HG03108 (cell line): ENCODE measurements around the gene VAMP1.
"Not testable (repeated sequence)": the region's sequence is repeated elsewhere in the genome, so short reads cannot be mapped to it uniquely, and the experiment has no call there.

Experiments used
- ATAC-seq: cut with Tn5 transposase; IDR thresholded peaks from one replicate; pipeline ENCODE4 v1.9.1; 2021; ENCODE audit warnings: moderate library complexity; ENCODE audit not compliant: unreplicated experiment

VAMP1 gene

DNA sequence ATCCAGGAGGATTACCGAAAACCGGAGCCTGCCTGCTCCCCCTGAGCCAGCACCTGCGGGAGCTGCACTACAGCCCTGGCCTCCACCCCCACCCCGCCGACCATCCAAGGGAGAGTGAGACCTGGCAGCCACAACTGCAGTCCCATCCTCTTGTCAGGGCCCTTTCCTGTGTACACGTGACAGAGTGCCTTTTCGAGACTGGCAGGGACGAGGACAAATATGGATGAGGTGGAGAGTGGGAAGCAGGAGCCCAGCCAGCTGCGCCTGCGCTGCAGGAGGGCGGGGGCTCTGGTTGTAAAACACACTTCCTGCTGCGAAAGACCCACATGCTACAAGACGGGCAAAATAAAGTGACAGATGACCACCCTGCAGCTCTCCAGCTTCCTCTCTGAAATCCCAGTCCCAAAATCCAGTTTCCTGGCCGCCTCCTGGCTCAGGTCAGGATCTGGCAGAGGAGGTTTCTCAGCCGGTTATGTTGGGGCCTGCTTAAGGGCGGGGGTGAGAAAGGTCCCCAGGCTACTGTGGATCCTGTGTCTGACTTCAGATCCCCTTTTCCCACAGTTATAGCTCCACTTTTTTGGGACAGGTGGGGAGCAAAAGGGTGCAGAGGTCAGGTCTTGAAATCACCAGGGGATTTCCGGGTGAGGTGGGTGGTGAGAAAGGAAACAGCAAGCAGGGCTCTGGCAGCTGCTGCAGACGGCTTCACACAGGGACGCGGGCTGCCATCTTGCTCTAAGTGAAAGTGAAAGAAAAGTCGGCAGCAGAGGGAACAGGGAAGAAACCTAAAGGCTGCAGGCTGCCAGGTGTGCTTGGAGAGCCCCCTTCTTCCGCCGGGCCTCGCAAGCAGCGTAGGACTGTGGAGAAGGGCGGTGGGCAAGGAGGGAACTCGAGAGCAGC, 18.9 kb downstream of the VAMP1 start, which contains the start of gene TAPBPL:
TAPBPL (plus strand) TSS at position 695 of the 897 bp plus-strand sequence. CDS start 207 bp downstream, outside the sequence.
- ATAC-seq = peak; percentile 60

DNA sequence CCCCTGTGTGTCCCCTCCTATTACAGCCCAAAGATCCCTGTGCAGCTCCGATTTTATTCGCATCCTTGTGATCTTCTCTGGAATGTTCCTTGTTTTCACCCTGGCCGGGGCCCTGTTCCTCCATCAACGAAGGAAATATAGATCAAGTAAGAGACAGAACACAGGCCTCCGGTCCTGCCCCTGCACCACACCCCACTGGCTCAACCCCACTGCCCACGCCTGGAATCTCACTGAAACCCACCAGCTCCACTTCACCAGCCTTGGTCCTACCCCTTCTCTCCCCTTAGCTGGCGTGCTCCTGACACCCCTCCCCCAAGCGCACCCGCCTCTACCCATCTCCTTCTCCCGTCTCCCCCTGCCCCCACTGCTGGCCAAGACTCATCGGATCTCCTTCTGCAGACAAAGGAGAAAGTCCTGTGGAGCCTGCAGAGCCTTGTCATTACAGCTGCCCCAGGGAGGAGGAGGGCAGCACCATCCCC, 19.6 kb downstream of the VAMP1 start:
- ATAC-seq = no peak

DNA sequence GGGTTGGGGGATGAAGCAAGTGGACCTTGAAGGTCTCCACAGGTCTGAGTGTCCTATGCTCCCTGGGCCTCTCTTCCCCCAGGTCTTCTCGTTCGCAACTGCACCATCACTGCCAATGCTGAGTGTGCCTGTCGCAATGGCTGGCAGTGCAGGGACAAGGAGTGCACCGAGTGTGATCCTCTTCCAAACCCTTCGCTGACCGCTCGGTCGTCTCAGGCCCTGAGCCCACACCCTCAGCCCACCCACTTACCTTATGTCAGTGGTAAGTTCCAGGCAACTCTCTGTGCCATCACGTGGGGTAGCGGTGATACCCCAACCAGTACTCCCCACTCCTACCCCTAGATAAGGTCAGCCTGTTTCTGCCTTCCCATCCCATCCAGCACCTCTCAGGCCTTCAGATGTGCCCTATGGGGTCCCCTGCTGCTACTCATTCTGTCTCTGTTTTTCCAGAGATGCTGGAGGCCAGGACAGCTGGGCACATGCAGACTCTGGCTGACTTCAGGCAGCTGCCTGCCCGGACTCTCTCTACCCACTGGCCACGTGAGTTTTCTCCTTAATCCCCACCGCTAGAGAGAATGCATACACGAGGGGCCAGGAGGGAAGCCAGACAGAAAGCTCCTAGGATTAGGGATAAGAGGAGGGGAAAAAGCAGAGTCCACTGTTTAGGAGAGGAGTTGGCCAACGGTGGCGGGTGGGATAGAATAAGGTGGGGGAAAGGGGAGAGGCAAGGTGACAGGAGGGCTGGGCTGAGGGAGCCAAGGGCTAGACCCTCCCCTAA, 20.2 kb downstream of the VAMP1 start:
- ATAC-seq = no peak

DNA sequence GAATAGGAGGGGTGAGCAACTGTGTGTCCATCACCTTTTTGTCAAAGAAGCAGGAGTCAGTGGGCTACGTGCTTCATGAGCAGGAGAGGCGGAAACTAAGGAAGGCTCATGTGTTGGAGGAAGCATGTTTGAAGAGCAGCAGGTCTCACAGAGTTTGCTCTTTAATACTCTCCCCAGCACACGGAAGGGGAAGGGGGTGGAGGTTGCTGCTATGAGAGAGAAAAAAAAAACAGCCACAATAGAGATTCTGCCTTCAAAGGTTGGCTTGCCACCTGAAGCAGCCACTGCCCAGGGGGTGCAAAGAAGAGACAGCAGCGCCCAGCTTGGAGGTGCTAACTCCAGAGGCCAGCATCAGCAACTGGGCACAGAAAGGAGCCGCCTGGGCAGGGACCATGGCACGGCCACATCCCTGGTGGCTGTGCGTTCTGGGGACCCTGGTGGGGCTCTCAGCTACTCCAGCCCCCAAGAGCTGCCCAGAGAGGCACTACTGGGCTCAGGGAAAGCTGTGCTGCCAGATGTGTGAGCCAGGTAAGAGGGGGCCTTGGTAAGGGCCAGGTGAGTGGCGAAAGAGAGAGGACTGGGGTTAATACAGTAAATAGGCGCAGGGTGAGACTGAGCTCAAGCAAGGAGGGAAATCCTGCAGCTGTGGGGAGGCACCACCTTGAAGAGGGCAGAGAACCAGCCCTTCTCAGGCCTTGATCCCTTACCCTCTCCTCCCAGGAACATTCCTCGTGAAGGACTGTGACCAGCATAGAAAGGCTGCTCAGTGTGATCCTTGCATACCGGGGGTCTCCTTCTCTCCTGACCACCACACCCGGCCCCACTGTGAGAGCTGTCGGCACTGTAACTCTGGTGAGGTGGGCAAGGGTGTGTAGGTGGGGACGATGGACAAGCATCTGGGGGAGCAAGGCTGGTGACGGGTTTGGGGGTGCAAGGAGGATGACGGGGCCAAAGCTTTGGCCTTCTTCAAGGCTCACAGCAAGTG, 25.5 kb downstream of the VAMP1 start, which contains the start of gene CD27:
CD27 (plus strand) TSS at position 252 of the 985 bp plus-strand sequence; CDS start at position 393, 141 bp downstream.
- no peak for ATAC-seq

DNA sequence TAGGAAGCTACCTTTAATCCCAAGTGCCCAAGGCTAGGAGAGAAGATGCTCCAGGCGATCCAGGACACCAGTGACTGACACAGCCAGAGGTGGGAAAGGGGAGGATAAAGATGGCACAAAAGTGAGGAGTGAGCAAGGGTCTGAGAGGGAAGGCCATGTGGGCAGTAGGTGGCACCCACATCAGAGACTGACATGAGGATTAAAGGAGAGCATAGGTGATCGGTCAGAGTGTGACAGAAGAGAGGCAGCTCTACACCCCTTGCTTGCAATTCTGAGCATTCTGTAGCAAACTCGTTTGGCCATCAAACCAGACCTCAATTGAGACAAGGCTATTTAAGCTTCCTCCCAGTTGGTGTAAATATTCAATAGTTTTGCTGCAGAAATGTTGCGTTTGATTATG, 26.4 kb downstream of the VAMP1 start:
- no peak for ATAC-seq

DNA sequence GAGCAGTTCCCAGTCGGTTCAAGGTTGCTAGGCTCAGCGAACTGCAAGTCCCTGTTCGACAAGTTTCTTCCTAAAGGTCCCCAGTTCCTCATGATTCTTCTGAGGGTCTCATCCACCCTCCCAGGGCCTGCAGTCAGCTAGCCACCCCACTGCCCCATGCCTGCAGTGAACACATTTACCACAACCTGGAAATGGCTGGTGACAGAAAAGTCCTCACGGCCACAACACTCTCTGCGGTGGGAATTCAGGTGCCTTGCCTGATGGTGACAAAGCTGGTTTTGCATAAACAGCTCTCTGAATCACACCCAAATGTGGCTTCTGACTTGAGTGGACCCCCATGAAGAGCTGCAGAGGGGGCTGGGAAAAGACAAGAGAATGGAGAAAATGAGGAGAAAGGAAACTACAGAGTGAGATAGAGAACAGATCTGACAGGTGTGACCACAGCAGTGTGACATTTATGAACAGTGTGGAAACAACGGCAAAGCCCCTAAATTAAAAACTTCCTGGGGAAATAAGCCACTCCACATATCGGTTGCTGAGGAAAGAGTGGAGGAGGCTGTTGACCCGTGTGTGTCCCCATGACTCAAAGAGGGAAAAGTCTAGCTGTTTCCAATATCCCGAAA, 27.0 kb downstream of the VAMP1 start:
- peak; percentile 35 for ATAC-seq

DNA sequence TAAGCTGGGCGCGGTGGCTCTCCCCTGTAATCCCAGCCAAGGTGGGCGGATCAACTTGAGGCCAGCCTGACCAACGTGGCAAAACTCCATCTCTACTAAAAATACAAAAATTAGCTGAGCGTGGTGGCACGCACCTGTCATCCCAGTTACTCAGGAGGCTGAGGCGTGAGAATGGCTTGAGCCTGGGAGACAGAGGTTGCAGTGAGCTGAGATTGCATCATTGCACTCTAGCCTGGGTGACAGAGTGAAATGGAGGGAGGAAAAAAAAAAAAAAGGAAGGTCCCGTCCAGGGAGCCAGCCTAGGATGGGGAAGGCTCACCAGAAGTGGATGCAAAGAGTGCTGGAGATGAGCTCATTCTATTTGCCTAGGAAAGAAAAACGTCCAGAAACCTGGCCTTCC, 27.6 kb downstream of the VAMP1 start:
- ATAC-seq = no peak

DNA sequence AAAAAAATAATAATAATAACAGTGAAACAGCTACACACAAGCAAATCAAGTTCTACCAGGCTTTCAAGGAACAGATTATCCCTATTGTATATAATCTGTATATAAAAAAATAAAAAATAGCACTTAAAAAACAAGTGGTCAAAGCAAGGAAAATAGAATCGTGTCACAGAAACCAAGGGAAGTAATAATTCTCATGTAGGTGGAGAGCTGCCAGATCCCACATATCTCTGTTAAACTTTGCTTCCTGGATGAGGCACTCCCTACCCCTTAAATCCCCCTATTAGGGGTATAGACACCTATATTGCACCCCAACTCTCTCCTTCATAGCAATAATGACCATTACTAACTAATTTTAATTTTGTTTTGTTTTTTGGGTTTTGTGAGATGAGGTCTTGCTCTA, 30.1 kb downstream of the VAMP1 start:
- ATAC-seq = no peak

DNA sequence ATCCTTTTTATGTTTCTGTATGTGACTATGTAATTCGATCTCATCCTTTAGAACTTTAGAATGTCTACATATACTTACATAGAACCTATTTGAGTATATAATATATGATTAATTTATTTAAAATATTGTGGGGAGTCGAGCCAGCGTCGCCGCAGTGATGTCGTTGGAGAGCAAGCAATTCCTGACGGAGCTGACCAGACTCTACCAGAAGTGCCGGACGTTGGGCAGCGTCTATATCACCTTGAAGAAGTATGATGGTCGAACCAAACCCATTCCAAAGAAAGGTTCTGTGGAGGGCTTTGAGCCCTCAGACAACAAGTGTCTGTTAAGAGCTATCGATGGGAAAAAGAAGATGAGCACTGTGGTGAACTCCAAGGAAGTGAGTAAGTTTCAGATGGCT, 32.1 kb downstream of the VAMP1 start:
- no peak for ATAC-seq

DNA sequence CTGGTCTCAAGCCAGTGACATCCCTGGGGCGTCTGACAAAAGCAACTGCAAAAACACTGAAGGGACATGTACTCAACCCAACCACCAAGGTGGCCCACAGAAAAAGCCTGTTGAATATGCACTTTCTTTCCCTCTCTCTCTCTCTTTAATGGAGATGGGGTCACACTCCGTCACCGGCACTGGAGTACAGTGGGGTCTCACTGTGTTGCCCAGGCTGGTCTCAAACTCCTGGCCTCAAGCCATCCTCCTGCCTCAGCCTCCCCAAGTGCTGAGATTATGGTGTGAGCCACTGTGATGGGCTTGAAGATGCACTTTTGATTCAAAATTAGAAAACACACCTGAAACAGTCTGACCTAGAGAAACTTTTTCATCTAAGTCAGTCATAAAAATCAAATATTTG, 32.9 kb downstream of the VAMP1 start:
- no peak for ATAC-seq

DNA sequence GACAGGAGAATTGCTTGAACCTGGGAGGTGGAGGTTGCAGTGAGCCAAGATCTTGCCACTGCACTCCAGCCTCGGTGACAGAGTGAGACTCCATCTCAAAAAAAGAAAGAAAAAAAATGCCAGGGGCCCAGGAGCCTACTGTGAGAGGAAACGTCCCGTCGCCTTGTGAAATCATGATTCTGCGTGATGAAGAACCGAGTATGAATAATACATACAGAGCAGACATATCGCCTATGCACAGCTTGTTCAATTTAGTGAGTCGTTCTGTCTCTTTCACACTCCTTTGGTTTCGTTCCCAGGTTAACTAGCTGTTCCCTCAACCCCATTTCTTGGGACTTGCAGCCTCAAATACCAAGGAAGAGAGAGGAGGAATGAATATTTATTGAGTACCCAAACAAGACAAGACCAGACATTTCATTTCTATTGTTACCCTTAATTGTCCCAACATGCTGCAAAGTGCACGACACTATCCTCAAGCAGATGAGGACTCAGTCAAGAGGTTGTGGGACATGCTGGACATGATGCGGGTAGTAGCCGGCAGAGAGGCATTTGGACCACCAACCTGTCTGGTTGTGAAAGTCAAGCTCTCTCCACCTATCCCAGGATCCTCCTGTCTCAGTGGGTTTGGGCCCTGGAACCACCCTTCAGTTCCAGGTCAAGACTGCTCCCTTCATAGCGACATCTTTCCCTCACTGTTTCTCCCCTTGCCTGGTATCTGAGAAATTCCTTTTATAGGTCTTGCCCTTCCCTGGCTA, 34.3 kb downstream of the VAMP1 start:
- no peak for ATAC-seq

DNA sequence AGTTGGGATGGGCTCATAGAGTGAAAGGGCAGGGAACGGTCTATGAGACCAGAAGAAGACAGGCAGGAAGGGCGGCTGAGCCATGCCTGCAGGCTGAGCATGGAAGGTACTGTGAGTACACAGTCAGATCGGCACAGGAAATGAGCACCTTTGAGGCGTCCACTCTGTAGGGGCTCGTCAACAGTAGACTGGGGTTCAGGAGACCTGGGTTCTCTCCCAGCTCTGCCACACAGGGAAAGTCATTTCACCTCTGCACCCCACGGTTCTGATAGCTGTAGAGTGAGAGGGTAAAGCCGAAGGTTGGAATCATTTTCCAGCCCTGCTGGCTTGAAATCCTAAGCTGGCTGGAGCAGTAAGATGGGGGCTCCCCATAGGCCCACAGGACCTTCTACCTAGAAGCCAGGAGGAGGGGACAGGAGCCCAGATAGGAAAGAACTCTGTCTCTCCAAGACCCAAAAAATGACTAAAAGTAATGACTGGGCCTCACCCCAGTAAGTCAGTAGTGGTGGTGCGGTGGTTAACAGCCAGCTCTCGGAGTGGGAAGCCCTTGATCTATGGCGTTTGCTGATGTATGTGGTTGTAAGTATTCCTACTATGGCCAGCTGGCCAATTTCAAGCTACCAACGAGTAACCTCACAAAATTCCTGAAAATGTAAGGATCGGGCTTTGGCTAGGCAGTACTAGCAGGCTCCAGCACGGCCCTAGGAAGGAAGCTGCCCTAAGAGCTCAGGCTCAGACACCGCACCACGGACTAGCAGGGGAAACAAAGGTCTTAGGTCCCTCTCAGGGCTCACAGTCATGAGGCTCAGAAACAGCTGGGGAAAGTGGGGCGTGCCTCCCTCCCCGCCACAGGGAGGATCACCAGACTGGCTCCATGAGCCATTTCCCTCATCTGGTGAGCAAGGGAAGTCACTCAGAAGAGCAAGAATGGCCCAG, 36.0 kb downstream of the VAMP1 start:
- no peak for ATAC-seq

DNA sequence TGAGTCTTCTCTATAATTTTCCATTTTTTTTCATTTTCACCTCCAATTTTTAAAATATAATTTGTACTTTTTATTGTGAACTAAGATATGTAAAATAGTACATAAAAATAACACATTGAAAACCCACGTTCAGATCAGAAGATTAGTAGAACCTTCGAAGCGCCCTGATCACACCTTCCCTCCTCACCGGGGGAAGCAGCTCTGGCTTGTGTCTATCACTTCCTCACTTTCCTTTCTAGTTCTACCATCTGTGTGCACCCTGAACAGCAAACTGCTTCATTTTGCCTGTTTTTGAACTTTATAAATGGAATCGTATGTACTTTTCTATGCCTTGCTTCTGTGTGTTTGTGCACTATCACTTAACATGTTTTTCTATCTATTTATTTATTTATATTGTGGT, 37.5 kb downstream of the VAMP1 start:
- no peak for ATAC-seq

DNA sequence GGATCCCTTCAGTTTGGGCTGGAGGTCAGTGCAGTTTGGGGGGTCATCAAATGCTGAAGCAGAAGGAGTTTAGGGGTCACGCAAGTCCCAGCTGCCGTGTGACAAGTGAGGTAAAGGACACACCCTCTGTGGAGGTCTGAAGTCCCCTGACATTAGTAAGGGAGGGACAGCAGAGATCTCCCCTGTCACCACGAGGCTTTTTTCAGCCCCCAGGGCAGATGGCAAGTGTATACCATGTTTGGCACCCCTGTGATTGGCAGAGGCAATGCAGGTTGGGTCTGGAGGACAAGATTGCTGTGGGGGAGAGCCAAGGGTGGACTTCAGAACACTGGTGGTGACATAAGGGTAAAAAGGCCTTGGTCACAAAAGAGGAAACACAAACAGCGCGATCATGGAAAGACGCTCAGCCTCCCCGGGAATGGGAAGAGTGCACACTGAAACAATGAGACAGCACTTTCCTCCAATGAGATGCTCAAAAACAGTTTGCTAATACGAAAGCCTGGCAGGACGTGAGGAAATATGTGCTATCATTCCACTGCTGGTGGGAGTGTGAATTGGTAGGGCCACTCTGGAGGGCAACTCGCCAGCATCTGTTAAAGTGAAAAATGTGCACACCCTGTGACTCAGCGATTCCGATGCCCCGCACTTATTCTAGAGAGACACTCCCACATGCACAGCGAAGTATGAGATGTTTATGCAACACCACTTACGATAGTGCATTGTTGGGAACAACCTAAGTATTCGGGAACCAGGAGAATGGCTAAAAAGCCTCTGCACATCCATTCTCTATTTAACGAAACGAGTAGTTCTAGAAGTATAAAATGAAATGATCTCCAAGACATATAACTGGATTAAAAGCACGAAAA, 40.1 kb downstream of the VAMP1 start:
- no peak for ATAC-seq

DNA sequence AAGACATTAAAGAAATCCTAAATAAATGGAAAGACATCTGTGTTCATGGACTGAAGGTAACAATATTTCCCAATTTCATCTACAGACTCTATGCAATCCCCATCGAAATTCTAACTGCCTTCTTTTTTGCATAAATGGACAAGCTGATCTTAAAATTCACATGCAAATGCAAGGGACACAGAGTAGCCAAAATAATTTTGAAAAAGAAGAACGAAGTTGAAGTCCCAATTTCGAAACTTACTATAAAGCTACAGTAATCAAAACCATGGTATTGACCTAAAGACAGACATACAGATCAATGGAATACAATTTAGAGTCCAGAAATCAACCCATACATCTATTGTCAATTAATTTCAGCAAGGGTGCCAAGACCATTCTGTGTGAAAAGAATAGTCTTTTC, 42.2 kb downstream of the VAMP1 start:
- no peak for ATAC-seq

DNA sequence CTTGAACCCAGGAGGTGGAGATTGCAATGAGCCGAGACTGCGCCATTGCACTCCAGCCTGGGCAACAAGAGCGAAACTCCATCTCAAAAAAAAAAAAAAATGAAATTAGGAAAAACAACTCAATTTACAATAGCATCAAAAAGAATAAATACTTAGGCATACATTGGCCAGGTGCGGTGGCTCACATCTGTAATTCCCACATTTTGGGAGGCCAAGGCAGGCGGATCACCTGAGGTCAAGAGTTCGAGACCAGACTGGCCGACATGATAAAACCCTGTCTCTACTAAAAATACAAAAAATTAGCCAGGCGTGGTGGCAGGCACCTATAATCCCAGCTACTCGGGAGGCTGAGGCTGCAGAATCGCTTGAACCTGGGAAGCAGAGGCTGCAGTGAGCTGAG, 42.7 kb downstream of the VAMP1 start:
- not testable (repeated sequence) for ATAC-seq
